Astrocyte (in vitro differentiated cells and primary cell): ENCODE measurements around the gene LSM4. TPM values are rescaled to one million over a fixed set of nuclear protein-coding genes. Genes with fewer than 3 reads are reported as not detected.

ENCODE experiments used
- DNase-seq: peaks from one replicate; pipeline ENCODE4 v3.0.0-alpha.2; 2010; ENCODE audit warnings: low read depth
- FAIRE-seq: peaks from 2 replicates; lab custom pipeline; 2011; peaks lifted over from hg19 to GRCh38; lab: Jason Lieb, UNC
- H2AFZ ChIP-seq: 2 replicates; pipeline ENCODE4 v1.6.0; 2012; ENCODE audit warnings: low read depth, low read length, inconsistent platforms
- H3K27ac ChIP-seq: 2 replicates; pipeline ENCODE4 v1.5.1; 2011; ENCODE audit warnings: low read depth, low read length, inconsistent platforms
- H3K27me3 ChIP-seq: 2 replicates; pipeline ENCODE4 v1.6.0; 2011; ENCODE audit warnings: low read length, inconsistent platforms; ENCODE audit not compliant: insufficient read depth
- H3K36me3 ChIP-seq: 2 replicates; pipeline ENCODE4 v1.5.1; 2011; ENCODE audit warnings: low read length, inconsistent platforms; ENCODE audit not compliant: insufficient read depth
- H3K4me1 ChIP-seq: 2 replicates; pipeline ENCODE4 v1.5.1; 2011; ENCODE audit warnings: low read length, inconsistent platforms; ENCODE audit not compliant: insufficient read depth
- H3K4me2 ChIP-seq: 2 replicates; pipeline ENCODE4 v1.6.0; 2012; ENCODE audit warnings: low read length, inconsistent platforms
- H3K4me3 ChIP-seq: 2 replicates; pipeline ENCODE4 v1.5.1; 2011; ENCODE audit warnings: low read depth, mild to moderate bottlenecking, low read length, inconsistent platforms; ENCODE audit not compliant: insufficient read depth
- H3K79me2 ChIP-seq: 2 replicates; pipeline ENCODE4 v1.6.0; 2012; ENCODE audit warnings: mild to moderate bottlenecking, low read length, inconsistent platforms; ENCODE audit not compliant: insufficient read depth
- H3K9ac ChIP-seq: 2 replicates; pipeline ENCODE4 v1.6.0; 2012; ENCODE audit warnings: mild to moderate bottlenecking, low read length, inconsistent platforms
- H3K9me3 ChIP-seq: 2 replicates; pipeline ENCODE4 v1.5.1; 2012; ENCODE audit warnings: low read depth, mild to moderate bottlenecking, low read length, inconsistent platforms; ENCODE audit not compliant: insufficient read depth
- H4K20me1 ChIP-seq: 2 replicates; pipeline ENCODE4 v1.6.0; 2012; ENCODE audit warnings: low read length, inconsistent platforms; ENCODE audit not compliant: insufficient read depth
- H3K27ac Mint-ChIP-seq: one replicate; pipeline ENCODE4 v1.8.0; 2021; ENCODE audit warnings: mild to moderate bottlenecking, mixed read lengths; ENCODE audit not compliant: unreplicated experiment
- H3K27me3 Mint-ChIP-seq: one replicate; pipeline ENCODE4 v1.8.0; 2021; ENCODE audit warnings: low read depth, mixed read lengths; ENCODE audit not compliant: unreplicated experiment
- H3K36me3 Mint-ChIP-seq: one replicate; pipeline ENCODE4 v1.8.0; 2021; ENCODE audit warnings: low read depth, mixed read lengths; ENCODE audit not compliant: unreplicated experiment
- H3K4me1 Mint-ChIP-seq: one replicate; pipeline ENCODE4 v1.8.0; 2021; ENCODE audit warnings: low read depth, mixed read lengths; ENCODE audit not compliant: unreplicated experiment
- H3K4me3 Mint-ChIP-seq: one replicate; pipeline ENCODE4 v1.8.0; 2021; ENCODE audit warnings: mild to moderate bottlenecking, moderate library complexity, mixed read lengths; ENCODE audit not compliant: unreplicated experiment
- H3K9me3 Mint-ChIP-seq: one replicate; pipeline ENCODE4 v1.8.0; 2021; ENCODE audit warnings: mild to moderate bottlenecking, mixed read lengths; ENCODE audit not compliant: unreplicated experiment
- EZH2 ChIP-seq: IDR thresholded peaks from 2 replicates; pipeline ENCODE4 v1.6.1; 2012; ENCODE audit warnings: mild to moderate bottlenecking, low read length, inconsistent platforms; ENCODE audit not compliant: insufficient read depth
- total RNA-seq: library from RNA; stranded (reverse); gene quantifications from 2 replicates; pipeline ENCODE4 v1.2.1, GENCODE V29; 2021
- TF ChIP-seq, protein P1 (sequence below): IDR thresholded peaks from 2 replicates; pipeline ENCODE4 v1.5.1; 2011; ENCODE audit warnings: low read depth, mild to moderate bottlenecking, inconsistent platforms, low read length, moderate library complexity; ENCODE audit not compliant: insufficient read depth

Gene LSM4
- total RNA-seq, 1 donor from 2014 or later: 127 TPM

- Histone ChIP-seq H3K4me3 (no peak overlapping the region), H2AFZ (no peak overlapping the region), H3K4me2 (no peak overlapping the region), H3K9me3 (no peaks in the 10 kb centered on the region), H3K27ac (no peak overlapping the region), H4K20me1 (no peaks in the 10 kb centered on the region), H3K36me3 (no peaks in the 10 kb centered on the region), H3K27me3 (no peaks in the 10 kb centered on the region), H3K79me2 (peaks cover 2% of the 10 kb centered on the region), H3K9ac (no peak overlapping the region), H3K4me1 (peaks cover 10% of the 10 kb centered on the region)
- FAIRE-seq (no peak), DNase-seq (no peak)
- Mint-ChIP-seq H3K4me3 (peak overlapping the region; percentile 63), H3K4me1 (peaks cover 2% of the 10 kb centered on the region), H3K36me3 (peaks cover 24% of the 10 kb centered on the region), H3K27me3 (peaks cover 2% of the 10 kb centered on the region), H3K27ac (no peak overlapping the region), H3K9me3 (no peaks in the 10 kb centered on the region)
- TF ChIP-seq, protein P1, sequence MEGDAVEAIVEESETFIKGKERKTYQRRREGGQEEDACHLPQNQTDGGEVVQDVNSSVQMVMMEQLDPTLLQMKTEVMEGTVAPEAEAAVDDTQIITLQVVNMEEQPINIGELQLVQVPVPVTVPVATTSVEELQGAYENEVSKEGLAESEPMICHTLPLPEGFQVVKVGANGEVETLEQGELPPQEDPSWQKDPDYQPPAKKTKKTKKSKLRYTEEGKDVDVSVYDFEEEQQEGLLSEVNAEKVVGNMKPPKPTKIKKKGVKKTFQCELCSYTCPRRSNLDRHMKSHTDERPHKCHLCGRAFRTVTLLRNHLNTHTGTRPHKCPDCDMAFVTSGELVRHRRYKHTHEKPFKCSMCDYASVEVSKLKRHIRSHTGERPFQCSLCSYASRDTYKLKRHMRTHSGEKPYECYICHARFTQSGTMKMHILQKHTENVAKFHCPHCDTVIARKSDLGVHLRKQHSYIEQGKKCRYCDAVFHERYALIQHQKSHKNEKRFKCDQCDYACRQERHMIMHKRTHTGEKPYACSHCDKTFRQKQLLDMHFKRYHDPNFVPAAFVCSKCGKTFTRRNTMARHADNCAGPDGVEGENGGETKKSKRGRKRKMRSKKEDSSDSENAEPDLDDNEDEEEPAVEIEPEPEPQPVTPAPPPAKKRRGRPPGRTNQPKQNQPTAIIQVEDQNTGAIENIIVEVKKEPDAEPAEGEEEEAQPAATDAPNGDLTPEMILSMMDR: no peak
- TF ChIP-seq EZH2: no peak
Observed at GRCh38 chr19:18346091-18346490, 23.2 kb upstream of the LSM4 start.

DNA sequence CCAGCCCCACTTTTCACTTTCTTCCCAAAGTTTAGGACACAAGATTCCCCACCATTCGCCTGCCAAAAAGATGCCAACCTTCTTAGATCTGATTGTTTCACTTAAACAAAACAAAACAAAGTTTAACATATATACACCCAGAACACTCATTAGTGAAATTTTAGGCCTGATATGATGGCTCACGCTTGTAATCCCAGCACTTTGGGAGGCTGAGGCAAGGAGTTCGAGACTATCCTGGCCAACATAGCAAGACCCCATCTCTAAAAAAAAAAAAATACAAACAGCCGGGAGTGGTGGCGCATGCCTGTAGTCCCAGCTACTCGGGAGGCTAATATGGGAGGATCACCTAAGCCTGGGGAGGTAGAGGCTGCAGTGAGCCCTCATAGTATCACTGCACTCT lies 22.4 kb upstream of the LSM4 start:
- peaks cover 2% of the 10 kb centered on the region for H3K4me1 Mint-ChIP-seq
- Histone ChIP-seq H3K36me3 (no peaks in the 10 kb centered on the region), H2AFZ (no peak overlapping the region), H3K4me1 (peaks cover 10% of the 10 kb centered on the region), H3K9ac (no peak overlapping the region), H3K4me3 (no peak overlapping the region), H3K79me2 (peaks cover 2% of the 10 kb centered on the region), H3K4me2 (no peak overlapping the region), H3K27me3 (no peaks in the 10 kb centered on the region), H4K20me1 (no peaks in the 10 kb centered on the region), H3K27ac (no peak overlapping the region), H3K9me3 (no peaks in the 10 kb centered on the region)
- no peak for TF ChIP-seq EZH2
- TF ChIP-seq, protein P1: no peak
- peaks cover 21% of the 10 kb centered on the region for H3K36me3 Mint-ChIP-seq
- peaks cover 2% of the 10 kb centered on the region for H3K27me3 Mint-ChIP-seq
- H3K27ac Mint-ChIP-seq: peak overlapping the region; percentile 55
- no peak for FAIRE-seq
- DNase-seq: no peak
- H3K9me3 Mint-ChIP-seq: no peaks in the 10 kb centered on the region
- no peak overlapping the region for H3K4me3 Mint-ChIP-seq

- H3K27me3 ChIP-seq: no peaks in the 10 kb centered on the region
- peaks cover 17% of the 10 kb centered on the region for H3K4me1 ChIP-seq
- no peaks in the 10 kb centered on the region for H3K9me3 Mint-ChIP-seq
- peak overlapping the region; percentile 49 for H3K4me2 ChIP-seq
- no peak for FAIRE-seq
- H3K4me1 Mint-ChIP-seq: peaks cover 2% of the 10 kb centered on the region
- H3K4me3 ChIP-seq: no peak overlapping the region
- no peak overlapping the region for H3K27ac ChIP-seq
- no peak for DNase-seq
- no peak overlapping the region for H3K4me3 Mint-ChIP-seq
- peak overlapping the region; percentile 12 for H3K27ac Mint-ChIP-seq
- peaks cover 21% of the 10 kb centered on the region for H3K36me3 Mint-ChIP-seq
- TF ChIP-seq, protein P1: no peak
- no peak for TF ChIP-seq EZH2
- no peaks in the 10 kb centered on the region for H4K20me1 ChIP-seq
- H3K9me3 ChIP-seq: no peaks in the 10 kb centered on the region
- peaks cover 2% of the 10 kb centered on the region for H3K27me3 Mint-ChIP-seq
- no peak overlapping the region for H2AFZ ChIP-seq
- no peaks in the 10 kb centered on the region for H3K36me3 ChIP-seq
- H3K9ac ChIP-seq: peak overlapping the region; percentile 33
- peaks cover 2% of the 10 kb centered on the region for H3K79me2 ChIP-seq
Observed at GRCh38 chr19:18344582-18344950, 21.7 kb upstream of the LSM4 start.
